AG08396 (cell line): Measurements from ENCODE around the gene NUP133.

Source experiments
- DNase-seq: peaks from one replicate; pipeline ENCODE4 v3.0.0; 2012; ENCODE audit warnings: low spot score, mixed read lengths

The NUP133 gene

DNA sequence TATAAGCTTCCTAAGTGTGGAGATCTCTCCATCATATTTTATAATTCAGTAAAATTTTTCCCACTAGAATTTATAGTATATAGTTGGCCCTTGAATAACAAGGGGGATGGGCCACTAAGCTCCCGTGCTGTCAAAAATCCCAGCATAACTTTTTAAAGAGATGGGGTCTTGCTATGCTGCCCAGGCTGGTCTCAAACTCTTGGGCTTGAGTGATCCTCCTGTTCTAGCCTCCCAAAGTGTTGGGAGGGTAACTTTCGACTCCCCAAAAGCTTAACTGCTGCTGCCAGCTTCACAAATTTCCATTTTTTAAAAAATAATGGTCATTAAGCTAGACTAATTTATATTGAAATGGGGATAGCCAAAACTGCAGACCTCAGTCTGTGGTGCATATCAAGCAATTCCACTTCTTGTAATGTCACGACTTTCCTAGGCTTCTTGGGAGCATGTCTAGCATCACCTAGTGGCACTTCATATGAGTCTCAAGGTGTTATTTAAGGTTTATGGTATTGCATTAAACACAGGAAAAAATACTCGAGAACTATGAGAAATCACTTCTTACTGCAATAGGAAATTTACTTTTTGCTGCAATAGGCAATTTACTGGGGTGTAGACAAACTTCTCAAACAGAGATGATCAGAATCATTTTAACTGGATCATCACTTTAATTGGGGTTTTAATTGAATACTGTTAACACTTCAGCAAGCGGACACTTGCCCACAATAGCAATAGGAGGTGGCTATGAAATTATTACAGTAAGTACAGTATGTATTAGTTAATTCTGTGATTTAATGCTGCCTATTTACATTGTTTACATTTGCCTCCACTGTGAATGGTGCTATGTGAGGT lies 55.0 kb downstream of the NUP133 start:
- no peak for DNase-seq

DNA sequence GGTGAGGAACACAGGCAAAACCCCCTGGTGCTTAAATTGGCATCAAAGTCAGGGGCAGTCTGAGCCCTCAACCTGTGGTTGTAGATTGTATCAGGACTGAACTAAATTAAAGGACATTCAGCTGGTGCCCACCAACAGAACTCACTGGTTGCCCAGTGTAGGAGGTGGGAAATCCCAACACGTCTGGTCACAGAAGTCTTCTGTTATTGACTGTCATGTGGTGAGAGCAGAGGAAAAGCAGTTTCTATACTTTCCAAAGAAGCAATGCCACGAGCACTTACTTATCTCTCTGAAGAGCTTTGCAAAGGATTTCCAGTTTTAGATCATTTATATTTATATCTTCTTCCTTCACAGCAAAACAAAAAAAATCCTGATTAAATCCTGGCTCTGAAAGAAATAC lies 59.3 kb downstream of the NUP133 start:
- DNase-seq: no peak

- DNase-seq: no peak
Observed at GRCh38 chr1:229448354-229448753, 59.8 kb downstream of the NUP133 start.

- DNase-seq: no peak
Observed at GRCh38 chr1:229447809-229448252, 60.3 kb downstream of the NUP133 start.

- DNase-seq: no peak
Observed at GRCh38 chr1:229445828-229446227, 62.3 kb downstream of the NUP133 start.

DNA sequence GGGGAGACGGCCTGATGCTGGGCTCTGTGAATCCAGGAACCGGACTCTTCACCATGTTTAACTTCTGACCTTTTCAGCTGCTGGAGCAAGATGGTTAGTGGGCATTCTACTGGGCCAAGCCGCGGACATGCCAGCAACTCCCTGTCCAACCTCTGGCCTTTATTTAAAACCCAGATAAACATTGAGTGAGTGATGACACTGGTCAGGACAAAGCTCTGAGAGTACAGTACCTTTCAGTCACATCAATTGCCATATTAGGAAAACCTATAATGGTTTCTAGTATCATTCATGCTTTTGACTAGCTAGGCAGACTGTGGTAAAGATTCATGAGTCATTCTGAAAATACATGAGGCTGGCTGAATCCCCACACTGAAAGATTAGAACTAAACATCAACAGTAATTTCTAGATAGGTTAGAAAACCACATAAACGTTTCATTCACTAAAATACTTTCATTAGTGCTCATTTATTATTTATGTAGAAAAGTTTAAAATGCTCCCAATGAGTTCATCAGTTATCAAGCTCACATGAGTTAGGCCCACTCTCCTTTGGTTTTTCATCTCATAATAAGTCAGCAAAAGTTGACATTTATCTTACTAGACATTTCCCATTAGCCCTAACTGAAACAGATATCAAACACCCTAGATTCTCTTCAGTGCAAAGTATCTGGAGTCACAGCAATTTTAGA lies 67.1 kb downstream of the NUP133 start:
- peak; percentile 68 for DNase-seq

DNA sequence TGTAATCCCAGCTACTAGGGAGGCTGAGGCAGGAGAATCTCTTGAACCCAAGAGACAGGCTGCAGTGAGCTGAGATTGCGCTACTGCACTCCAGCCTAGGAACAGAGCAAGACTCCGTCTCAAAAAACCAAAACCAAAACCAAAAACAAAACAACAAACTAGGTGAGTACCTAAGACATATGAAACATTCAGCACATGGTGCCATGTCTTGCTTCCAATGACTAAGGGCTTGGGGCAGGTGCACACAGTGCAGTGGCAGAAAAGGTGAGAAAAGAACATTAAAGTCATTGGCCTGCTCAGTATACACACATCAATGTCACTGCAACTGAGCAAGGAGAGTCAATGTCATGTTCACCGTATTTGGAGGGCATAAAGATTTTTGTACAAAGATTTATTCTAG lies 70.1 kb downstream of the NUP133 start:
- DNase-seq: no peak

DNA sequence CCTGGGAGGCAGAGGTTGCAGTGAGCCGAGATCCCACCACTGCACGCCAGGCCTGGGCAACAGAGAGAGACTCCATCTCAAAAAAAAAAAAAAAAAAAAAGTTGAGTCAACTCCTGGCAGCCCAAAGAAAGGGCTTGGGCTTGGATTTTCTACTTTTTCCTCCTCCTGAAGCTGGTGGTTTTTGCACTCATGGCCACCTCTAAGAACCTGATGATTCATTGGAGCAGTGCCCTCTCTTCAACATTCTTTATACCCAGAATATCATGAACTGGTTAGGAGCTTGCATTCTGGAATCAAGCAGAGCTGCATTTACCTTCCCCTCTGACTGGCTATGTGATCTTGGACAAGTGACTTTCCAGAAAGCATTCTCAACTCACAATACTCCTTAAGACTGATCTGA lies 70.7 kb downstream of the NUP133 start:
- no peak for DNase-seq

GRCh38 chr1:229436201-229436600 lies 71.9 kb downstream of the NUP133 start:
- no peak for DNase-seq

GRCh38 chr1:229434641-229435051 lies 73.5 kb downstream of the NUP133 start:
- no peak for DNase-seq

GRCh38 chr1:229434005-229434640 lies 74.0 kb downstream of the NUP133 start, which contains the start of gene ACTA1:
Gene ACTA1 (minus strand): TSS chr1:229434094. CDS start chr1:229433115, 979 bp downstream.
- DNase-seq: no peak

GRCh38 chr1:229433364-229434004 lies 74.7 kb downstream of the NUP133 start:
- DNase-seq: no peak

- DNase-seq: no peak
Observed at GRCh38 chr1:229432905-229433304, 75.2 kb downstream of the NUP133 start.

- no peak for DNase-seq
Observed at GRCh38 chr1:229432116-229432461, 76.1 kb downstream of the NUP133 start.

GRCh38 chr1:229431284-229432115 lies 76.6 kb downstream of the NUP133 start:
- DNase-seq: no peak

GRCh38 chr1:229430761-229431283 lies 77.3 kb downstream of the NUP133 start:
- peak; percentile 74 for DNase-seq

GRCh38 chr1:229428256-229428655 lies 79.9 kb downstream of the NUP133 start:
- DNase-seq: no peak

GRCh38 chr1:229427572-229427971 lies 80.6 kb downstream of the NUP133 start:
- no peak for DNase-seq

DNA sequence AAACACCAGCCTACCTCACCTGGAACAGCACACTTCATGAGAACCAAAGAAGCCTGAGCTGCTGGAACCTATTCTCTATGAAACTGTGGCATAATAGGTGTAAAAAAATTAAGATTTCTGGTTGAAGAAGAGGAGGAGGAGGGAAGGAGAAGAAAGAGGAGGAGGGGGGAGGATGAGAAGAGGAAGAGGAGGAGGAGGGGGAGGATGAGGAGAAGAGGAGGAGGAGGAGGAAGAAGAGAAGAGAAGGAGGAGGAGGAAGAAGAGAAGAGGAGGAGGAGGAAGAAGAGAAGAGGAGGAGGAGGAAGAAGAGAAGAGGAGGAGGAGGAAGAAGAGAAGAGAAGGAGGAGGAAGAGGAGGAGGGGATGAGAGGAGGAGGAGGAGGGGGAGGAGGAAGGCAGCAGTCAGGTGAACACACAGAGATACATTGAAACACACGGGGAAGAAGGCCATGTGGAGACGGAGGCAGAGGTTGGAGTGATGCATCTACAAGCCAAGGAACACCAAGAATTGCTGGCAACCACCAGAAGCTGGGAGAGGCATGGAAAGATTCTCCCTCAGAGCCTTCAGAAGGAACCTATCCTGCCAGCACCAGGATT lies 82.5 kb downstream of the NUP133 start:
- no peak for DNase-seq

GRCh38 chr1:229420765-229421164 lies 87.4 kb downstream of the NUP133 start:
- DNase-seq: no peak

GRCh38 chr1:229420224-229420623 lies 87.9 kb downstream of the NUP133 start:
- no peak for DNase-seq
